GM21381 (cell line): ENCODE results near the gene ERRFI1.
"Not testable (repeated sequence)": the region's sequence is repeated elsewhere in the genome, so short reads cannot be mapped to it uniquely, and the experiment has no call there.

ENCODE experiments used
- ATAC-seq: cut with Tn5 transposase; IDR thresholded peaks from one replicate; pipeline ENCODE4 v1.9.1; 2021; ENCODE audit warnings: mild to moderate bottlenecking, moderate library complexity; ENCODE audit not compliant: unreplicated experiment

ERRFI1 gene, protein sequence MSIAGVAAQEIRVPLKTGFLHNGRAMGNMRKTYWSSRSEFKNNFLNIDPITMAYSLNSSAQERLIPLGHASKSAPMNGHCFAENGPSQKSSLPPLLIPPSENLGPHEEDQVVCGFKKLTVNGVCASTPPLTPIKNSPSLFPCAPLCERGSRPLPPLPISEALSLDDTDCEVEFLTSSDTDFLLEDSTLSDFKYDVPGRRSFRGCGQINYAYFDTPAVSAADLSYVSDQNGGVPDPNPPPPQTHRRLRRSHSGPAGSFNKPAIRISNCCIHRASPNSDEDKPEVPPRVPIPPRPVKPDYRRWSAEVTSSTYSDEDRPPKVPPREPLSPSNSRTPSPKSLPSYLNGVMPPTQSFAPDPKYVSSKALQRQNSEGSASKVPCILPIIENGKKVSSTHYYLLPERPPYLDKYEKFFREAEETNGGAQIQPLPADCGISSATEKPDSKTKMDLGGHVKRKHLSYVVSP

GRCh38 chr1:8026153-8026975, at the start of gene ERRFI1:
TSS of gene ERRFI1 (minus strand) at chr1:8026309. CDS start at chr1:8015619, 10,690 bp downstream.
- peak; percentile 90 for ATAC-seq

DNA sequence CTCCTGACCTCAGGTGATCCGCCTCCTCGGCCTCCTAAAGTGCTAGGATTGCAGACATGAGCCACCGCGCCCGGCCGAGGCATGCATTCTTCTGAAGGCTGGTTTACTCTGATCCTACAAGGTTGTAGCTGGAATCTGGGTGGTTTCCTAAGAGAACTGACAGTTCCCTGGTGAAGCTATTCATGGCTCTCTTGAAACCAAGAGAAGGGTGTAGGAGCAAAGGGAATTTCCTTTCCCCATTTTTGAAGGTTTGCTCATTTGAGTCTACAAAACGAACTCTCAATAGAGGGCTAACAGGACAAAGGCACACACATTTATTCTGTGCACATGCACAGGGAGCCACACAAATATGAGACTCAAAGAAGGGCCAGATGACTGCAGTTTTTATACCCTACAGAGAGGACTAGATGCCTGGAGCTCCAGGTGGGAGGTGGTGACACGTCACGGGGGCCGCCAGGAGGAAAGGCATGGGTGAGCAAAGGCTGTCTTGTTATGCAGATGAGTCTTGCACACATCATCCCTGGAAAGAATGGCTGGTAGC, 49.5 kb upstream of the ERRFI1 start:
- no peak for ATAC-seq

- ATAC-seq = no peak
Measured at GRCh38 chr1:8073112-8073855, 47.2 kb upstream of the ERRFI1 start.

- ATAC-seq = no peak
Measured at GRCh38 chr1:8070381-8070811, 44.3 kb upstream of the ERRFI1 start.

DNA sequence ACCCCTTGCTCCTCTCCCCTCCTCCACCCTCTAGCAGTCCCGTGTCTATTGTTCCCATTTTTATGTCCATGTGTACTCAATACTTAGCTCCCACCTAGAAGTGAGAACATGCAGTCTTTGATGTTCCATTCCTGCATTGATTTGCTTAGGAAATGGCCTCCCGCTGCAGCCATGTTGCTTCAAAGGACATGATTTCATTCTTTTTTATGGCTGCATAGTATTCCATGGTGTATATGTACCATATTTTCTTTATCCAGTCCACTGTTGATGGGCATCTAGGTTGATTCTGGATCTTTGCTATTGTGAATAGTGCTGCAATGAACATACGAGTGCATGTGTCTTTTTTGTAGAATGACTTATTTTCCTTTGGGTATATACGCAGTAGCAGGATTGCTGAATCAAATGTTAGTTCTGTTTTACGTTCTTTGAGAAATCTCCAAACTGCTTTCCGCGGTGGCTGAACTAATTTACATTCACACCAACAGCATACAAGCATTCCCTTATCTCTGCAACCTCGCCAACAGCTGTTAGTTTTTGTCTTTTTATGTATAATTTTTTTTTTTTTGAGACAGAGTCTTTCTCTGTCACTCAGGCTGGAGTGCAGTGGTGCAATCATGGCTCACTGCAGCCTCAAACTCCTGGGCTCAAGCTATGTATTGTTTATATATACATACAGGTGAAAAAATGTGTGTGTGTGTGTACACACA, 43.7 kb upstream of the ERRFI1 start:
- ATAC-seq = not testable (repeated sequence)

DNA sequence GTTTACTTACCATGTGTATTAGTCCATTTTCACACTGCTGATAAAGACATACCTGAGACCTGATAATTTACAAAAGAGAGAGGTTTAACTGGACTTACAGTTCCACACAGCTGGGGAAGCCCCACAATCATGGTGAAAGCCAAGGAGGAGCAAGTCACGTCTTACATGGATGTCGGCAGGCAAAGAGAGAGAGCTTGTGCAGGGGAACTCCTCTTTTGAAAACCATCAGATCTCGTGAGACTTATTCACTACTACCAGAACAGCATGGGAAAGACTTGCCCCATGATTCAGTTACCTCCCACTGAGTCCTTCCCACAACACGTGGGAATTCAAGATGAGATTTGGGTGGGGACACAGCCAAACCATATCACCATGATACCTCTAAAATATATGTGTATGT, 39.3 kb upstream of the ERRFI1 start:
- ATAC-seq = no peak

- ATAC-seq = no peak
Measured at GRCh38 chr1:8063298-8064036, 37.4 kb upstream of the ERRFI1 start.

DNA sequence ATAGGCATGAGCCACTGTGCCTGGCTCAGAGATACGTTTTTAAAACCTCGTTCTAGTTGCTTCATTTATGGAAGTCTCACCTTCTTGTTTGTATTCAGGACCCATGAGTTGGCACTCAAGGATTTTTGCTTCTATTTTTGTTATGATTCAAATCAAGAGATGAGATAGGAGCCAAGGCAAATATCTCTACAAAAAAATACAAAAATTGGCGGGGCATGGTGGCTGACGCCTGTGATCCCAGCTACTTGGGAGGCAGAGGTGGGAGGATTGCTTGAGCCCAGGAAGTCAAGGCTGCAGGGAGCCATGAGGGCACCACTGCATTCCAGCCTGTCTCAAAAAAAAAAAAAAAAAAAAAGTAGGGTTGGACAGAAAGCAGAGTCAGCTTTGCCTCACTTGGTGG, 36.8 kb upstream of the ERRFI1 start:
- ATAC-seq = no peak

GRCh38 chr1:8061673-8062386, 35.7 kb upstream of the ERRFI1 start:
- ATAC-seq = no peak

GRCh38 chr1:8061210-8061609, 35.1 kb upstream of the ERRFI1 start:
- ATAC-seq = no peak

DNA sequence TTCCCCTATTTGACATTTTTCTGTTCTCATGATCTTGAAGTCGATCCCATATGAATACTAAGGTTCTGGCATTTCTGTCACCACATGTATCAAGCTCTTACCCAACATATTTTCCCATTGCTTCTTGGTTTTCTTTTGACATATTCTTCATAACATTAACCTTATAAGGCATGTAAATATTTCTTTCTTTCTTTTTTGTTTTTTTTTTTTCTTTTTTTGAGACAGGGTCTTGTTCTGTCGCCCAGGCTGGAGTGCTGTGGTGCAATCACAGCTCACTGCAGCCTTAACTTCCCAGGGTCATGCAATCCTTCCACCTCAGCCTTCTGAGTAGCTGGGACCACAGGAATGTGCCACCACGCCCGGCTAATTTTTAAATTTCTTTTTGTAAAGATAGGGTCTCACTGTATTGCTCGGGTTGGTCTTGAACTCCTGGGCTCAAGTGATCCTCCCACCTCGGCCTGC, 33.1 kb upstream of the ERRFI1 start:
- ATAC-seq = no peak

DNA sequence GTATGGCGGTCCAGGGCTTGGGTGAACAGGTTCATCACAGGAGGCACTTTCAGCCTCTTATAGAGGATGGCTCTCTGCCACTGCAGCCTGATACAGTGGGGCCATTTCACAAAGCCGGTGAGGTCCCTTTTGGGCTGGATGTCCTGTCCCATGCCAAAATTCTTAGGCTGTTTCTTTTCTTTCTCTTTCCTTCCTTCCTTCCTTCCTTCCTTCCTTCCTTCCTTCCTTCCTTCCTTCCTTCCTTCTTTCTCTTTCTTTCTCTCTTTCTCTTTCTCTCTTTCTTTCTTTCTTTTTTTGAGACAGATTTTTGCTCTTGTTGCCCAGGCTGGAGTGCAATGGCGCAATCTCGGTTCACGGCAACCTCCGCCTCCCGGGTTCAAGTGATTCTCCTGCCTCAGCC, 31.7 kb upstream of the ERRFI1 start:
- ATAC-seq = not testable (repeated sequence)

GRCh38 chr1:8055973-8056372, 29.9 kb upstream of the ERRFI1 start:
- no peak for ATAC-seq

- ATAC-seq = no peak
Measured at GRCh38 chr1:8053878-8054567, 27.9 kb upstream of the ERRFI1 start.

DNA sequence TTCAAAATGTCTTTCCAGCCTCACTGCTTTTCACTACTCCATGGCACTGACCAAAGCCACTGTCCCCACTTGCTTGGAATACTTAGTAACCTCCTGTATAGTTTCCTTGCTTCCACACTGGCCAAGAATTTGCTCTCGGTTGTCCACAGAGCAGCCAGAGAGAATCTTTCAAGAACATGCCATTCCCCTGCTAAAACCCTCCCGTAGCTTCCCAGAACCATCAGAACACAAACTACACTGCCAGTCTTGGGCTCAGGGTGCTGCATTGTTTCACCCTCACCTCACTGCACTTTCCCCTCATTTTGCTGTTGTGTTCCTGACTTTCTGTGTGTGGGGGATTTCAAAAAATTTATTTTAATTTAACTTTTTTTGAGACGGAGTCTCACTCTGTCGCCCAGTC, 25.5 kb upstream of the ERRFI1 start:
- no peak for ATAC-seq

DNA sequence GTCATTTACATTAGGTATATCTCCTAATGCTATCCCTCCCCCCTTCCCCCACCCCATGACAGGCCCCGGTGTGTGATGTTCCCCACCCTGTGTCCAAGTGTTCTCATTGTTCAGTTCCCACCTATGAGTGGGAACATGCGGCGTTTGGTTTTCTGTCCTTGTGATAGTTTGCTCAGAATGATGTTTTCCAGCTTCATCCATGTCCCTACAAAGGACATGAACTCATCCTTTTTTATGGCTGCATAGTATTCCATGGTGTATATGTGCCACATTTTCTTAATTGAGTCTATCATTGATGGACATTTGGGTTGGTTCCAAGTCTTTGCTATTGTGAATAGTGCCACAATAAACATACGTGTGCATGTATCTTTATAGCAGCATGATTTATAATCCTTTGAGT, 23.1 kb upstream of the ERRFI1 start:
- not testable (repeated sequence) for ATAC-seq

DNA sequence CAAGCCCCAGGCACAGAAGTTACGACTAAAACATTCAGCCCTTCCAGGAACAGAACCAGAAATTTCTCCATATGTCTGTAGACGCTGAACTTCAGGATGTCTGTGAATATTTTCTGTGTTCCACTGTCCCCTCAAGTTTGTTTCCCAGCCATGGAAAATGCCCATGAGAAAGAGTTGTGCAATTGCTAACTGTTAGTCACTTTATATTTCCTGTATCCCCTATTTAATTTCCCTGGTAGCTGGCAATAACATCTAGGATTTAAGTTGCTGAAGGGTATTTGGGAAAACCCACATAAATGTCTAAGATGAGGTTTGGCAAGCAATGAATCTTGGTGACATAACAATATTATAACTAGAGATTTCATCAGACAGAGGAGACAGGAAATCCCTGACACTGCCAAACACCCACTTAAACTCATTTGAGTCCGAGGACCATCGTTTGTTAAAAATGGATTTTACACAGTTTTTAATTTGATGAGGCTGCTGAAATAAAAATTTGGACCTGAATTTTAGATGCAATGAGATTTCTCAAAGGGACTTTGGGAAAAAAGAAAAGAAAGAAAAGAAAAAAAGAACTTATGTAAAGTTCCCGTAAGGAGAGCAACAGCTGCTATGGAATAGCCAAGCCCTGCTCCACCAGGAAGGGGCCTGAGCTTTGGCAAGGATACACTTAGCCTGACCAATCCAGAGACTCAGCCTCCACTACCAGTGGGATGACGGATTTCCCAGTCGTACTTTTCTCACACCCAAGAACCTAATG, 21.8 kb upstream of the ERRFI1 start:
- no peak for ATAC-seq

DNA sequence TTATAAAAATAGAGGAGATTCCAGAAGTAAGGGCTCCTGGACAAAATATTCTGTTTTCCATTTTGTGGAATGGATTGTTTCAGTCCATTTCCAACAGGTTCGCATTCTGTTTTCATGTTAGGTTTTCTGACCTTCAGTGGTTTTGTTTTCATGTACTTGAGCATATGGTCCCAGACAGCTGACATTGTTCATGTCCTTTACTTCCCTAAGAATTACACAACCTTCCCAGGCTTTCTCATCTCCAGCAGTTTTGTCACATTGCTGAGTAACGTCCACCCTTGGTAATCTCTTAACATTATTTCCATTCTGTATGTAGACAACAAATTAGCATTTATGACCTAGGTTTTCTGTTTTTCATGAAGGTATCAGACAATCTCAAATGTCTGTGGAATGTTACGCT, 21.0 kb upstream of the ERRFI1 start:
- no peak for ATAC-seq
